Measurements from ENCODE around the gene NDRG4.
"Not testable (repeated sequence)": the region's sequence is repeated elsewhere in the genome, so short reads cannot be mapped to it uniquely, and the experiment has no call there.

Gene NDRG4

DNA sequence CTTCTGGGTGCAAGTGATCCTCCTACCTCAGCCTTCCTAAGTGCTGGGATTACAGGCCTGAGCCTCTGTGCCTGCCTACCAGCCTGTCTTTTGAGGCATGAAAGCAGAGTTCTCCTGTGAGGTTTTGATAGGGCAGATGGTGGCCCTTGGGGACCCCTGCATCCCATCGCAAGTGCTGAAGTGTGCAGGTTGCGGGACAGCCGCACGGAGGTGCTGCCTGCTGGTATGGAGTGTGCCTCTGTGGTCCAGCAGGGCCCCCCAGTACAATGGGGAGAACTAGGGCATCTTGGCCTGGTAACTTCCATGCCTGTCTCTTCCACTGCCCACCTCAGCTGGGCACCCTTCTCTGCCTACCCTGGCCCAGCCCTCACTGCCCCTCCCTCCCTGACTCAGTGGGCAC, 9.9 kb upstream of the NDRG4 start:
- no peak for DNase-seq (ENCODE audit: low spot score)
- TF ChIP-seq, protein P1, sequence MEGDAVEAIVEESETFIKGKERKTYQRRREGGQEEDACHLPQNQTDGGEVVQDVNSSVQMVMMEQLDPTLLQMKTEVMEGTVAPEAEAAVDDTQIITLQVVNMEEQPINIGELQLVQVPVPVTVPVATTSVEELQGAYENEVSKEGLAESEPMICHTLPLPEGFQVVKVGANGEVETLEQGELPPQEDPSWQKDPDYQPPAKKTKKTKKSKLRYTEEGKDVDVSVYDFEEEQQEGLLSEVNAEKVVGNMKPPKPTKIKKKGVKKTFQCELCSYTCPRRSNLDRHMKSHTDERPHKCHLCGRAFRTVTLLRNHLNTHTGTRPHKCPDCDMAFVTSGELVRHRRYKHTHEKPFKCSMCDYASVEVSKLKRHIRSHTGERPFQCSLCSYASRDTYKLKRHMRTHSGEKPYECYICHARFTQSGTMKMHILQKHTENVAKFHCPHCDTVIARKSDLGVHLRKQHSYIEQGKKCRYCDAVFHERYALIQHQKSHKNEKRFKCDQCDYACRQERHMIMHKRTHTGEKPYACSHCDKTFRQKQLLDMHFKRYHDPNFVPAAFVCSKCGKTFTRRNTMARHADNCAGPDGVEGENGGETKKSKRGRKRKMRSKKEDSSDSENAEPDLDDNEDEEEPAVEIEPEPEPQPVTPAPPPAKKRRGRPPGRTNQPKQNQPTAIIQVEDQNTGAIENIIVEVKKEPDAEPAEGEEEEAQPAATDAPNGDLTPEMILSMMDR (IDR thresholded peaks at IDR 0.05; ENCODE audit: extremely low read depth, missing control alignments): no peak

DNA sequence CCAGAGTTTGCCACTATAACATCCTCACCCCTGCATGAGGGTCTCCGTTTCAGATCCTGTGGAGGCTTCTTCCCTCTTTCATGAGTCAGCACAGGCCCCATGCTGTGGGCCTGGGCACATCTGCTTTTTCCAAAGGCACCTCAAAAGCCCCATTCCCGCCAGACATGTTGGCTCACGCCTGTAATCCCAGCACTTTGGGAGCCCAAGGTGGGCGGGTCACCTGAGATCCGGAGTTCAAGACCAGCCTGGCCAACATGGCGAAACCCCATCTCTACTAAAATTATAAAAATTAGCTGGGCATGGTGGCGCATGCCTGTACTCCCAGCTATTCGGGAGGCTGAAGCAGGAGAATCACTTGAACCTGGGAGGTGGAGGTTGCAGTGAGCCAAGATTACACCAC, 9.4 kb upstream of the NDRG4 start:
- DNase-seq (ENCODE audit: low spot score): not testable (repeated sequence)

DNA sequence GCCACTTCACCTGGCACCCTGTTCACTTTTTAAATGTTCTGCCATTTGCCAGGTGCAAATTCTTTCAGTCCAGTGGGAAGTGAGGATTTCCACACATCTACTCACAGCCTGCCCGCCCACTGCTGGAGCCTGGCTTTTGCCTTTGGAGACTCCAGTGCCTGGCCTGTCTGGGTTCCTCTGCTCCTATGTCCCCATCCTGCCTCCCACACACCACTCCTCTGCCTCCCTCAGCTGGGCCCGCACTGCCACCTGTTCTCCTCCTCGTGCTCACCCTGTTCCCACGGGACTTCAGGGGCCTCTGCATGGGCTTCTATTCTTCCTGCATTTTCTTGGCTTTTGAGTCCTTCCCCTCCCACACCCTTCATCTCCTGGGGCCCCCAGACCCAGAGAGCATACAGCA, 7.9 kb upstream of the NDRG4 start:
- TF ChIP-seq, protein P1 (IDR thresholded peaks at IDR 0.05; ENCODE audit: extremely low read depth, missing control alignments): no peak

DNA sequence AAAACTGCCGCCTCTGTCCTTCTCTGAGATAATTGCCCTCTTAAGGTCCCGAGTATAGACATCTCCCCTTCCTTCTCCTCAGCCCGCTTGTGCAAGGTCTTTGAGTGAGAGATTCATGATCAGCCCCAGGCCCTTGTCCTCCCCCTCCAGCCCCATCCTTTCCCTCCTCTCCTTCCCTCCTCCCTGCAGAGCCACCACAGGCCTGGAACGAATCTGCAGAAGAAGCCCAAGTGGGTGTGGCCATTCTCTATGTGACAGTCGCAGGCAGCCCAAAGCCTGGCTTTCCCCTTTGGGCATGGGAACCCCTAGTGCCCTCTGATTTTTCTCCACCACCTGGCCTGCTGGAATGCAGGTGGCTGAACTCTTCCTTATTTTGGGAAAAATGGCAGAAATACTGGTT, 7.2 kb upstream of the NDRG4 start:
- TF ChIP-seq, protein P1 (IDR thresholded peaks at IDR 0.05; ENCODE audit: extremely low read depth, missing control alignments): no peak
- DNase-seq (ENCODE audit: low spot score): no peak

More for the DNA sequence above, 7.9 kb upstream of the NDRG4 start:
- DNase-seq (ENCODE audit: low spot score): no peak

DNA sequence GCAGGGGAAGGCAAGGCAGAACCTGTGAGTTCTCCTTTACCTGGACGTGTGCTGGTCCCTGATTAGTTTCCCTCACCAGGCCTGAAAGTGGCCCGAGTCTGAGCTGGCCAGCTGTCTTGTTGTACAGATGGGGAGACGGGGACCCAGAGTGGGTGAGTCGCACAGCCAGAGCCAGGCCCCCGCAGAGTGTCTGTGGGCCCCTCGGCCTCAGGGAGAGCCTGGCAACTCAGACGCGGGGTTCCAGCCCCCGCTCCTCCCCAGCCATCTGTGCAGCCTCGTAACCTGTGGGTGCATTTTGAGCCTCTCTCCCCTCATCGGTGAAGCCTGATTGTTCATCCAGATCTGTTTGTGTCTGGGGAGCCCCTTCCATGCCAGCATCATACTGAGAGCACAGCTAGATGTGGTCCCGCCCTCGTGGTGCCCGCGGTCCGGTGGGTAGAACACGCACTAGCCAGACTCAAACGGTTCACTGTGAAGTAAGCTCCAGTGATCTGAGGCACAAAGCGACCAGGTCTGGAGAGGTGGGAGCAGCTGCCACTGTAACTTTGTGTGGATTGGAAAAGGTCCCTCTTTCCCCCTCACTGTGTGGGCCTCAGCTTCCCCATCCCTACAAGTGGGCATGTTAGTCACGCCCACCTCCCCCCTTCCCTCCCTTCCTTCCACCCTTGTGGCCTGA, 6.0 kb upstream of the NDRG4 start:
- DNase-seq (ENCODE audit: low spot score): no peak
- TF ChIP-seq, protein P1 (IDR thresholded peaks at IDR 0.05; ENCODE audit: extremely low read depth, missing control alignments): no peak

DNA sequence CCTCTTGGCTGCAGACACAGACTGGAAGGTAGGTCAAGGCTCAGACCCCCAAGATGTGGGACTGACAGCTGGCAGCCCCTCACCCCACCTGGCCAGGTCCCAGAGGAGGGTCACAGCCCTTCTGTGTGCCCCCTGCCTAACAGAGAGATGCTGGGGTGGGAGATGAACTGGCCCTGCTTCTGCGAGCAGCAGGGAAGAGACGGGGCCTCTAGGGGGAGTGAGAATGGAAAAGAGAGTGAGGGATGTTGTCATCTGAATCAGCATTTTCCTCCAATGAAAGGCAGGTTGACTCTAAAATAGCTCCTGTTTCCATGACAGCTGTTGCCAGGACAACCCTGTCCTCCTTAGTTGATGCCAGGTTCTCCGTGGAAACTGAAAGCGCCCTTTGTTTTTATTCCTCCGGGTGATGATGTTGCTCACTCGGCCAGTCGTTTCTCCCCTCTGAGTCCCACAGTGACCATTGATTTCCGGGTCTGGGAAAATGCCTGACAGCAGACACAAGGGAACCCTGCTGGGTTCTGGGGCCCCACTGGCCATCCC, 4.9 kb upstream of the NDRG4 start:
- TF ChIP-seq, protein P1 (IDR thresholded peaks at IDR 0.05; ENCODE audit: extremely low read depth, missing control alignments): peak; percentile 51
- DNase-seq (ENCODE audit: low spot score): peak; percentile 88

DNA sequence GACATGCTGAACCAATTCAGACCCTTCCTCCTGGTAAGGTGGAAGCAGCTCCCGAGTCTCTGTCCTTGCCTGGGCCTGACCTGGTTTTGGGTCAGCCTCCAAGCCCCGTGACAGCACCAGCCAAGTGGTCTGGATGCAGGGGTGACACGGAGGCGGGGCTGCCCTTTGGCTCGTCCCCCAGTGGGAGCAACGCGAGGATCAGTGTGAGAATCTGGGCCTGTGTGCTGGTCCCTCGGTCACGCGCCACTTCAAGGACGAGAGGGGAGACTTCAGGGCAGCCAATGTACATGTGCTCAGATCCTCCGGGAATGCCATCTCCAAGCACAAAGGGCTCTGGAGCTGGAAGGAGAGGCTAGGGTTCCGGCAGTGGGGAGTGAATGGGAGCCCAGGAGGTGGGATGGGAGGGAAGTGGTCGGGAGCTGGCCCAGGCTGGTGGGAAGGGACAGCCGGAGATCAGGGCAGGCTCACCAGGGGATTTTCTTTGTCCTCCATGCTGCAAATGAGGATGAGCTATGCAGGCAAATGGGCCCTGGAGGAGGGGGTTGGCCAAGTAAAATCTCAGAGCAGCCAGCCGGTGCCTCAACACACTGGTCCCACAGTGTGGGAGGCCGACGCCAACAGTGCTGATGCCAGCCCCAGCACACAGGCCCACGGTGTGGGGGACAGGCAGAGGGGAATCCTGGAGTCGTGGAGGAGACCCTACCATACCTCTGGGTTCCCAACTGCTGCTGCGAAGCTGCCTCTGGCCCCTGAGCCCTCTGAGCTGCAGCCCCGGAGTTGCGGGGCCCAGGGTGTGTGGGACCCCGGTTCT, 4.2 kb upstream of the NDRG4 start:
- TF ChIP-seq, protein P1 (IDR thresholded peaks at IDR 0.05; ENCODE audit: extremely low read depth, missing control alignments): no peak
- no peak for DNase-seq (ENCODE audit: low spot score)

Measured in GM20000 (cell line).